ENCODE measurements around the gene RAF1. TPM values are rescaled to one million over a fixed set of nuclear protein-coding genes. Genes with fewer than 3 reads are reported as not detected.

The RAF1 gene
- total and polyA plus RNA-seq, 2 donors (not counting 1 experiment from before 2014, with no cell fraction given) = 84.3 to 126 TPM

GRCh38 chr3:12556314-12556689 is 107.6 kb downstream of the RAF1 start:
- H3K4me1 ChIP-seq (ENCODE audit: control insufficient read depth in 2 of 2, insufficient read depth in 2 of 2, low read length in 2 of 2) = peaks cover 40 to 41% of the 10 kb centered on the region in 2 donors
- H3K27ac ChIP-seq (ENCODE audit: low read length in 2 of 2) = peak overlapping the region in 1 of 2 donors; percentile 92
- H3K9me3 ChIP-seq (ENCODE audit: control extremely low read depth in 1 of 3, control insufficient read depth in 2 of 3, insufficient read depth in 1 of 3, low read length in 2 of 3) = no peaks in the 10 kb centered on the region
- TF ChIP-seq EZH2 (IDR thresholded peaks at IDR 0.05; ENCODE audit: borderline replicate concordance, insufficient read depth, low read depth, low read length, poor library complexity, severe bottlenecking) (no peak), CTCF (IDR thresholded peaks at IDR 0.05) (no peak)
- H3K36me3 ChIP-seq (replicated peaks in 1 of 2; ENCODE audit: control extremely low read depth in 1 of 2, control insufficient read depth in 1 of 2, extremely low read depth in 1 of 2, insufficient read depth in 2 of 2, low read length in 1 of 2) = no peaks in the 10 kb centered on the region
- no peak for ATAC-seq (ENCODE audit: low read depth)
- H2AFZ ChIP-seq (ENCODE audit: insufficient read depth, low read depth, low read length, poor library complexity, severe bottlenecking) = peak overlapping the region; percentile 100
- peak overlapping the region; percentile 84 for H3K27ac Mint-ChIP-seq
- no peak for DNase-seq
- POLR2A ChIA-PET = no interaction called here
- peaks cover 23% of the 10 kb centered on the region for H3K27me3 Mint-ChIP-seq
- peaks cover 14% of the 10 kb centered on the region for H4K20me1 ChIP-seq (ENCODE audit: control insufficient read depth, insufficient read depth, low read length, poor library complexity, severe bottlenecking)
- H3K9ac ChIP-seq (ENCODE audit: low read length) = peak overlapping the region; percentile 91
- H3K9me3 Mint-ChIP-seq (ENCODE audit: insufficient read depth) = no peaks in the 10 kb centered on the region
- peaks cover 44% of the 10 kb centered on the region for H3K79me2 ChIP-seq (ENCODE audit: control insufficient read depth, insufficient read depth, low read length)
- CTCF ChIA-PET = interaction anchor here (1.3 kb wide), 1 partner anchor 285 kb away, joined by 3 read pairs; the partner anchor contains the start of gene RPL32
- H3K4me3 Mint-ChIP-seq = peak overlapping the region; percentile 91
- intact Hi-C loops (cut with micrococcal nuclease) = loop anchor here (2.0 to 5.0 kb wide), 3 partner anchors 709 to 1566 kb away; partner anchors contain the start of genes ATG7, CHCHD4 and TAMM41
- WGBS (ENCODE audit: insufficient coverage) = 0% methylated on average over 7 of the region's 8 CpGs
- H3K27me3 ChIP-seq (replicated peaks in 1 of 4; ENCODE audit: control extremely low read depth in 1 of 4, control insufficient read depth in 3 of 4, insufficient read depth in 4 of 4, low read length in 3 of 4) = peaks cover 0 to 20% (median 5%) of the 10 kb centered on the region in 4 experiments
- H3K4me2 ChIP-seq (replicated peaks; ENCODE audit: low read depth, low read length, poor library complexity, severe bottlenecking) = peak overlapping the region; percentile 91
- H3K4me3 ChIP-seq (ENCODE audit: control extremely low read depth in 1 of 5, extremely low read depth in 1 of 5, insufficient read depth in 1 of 5, low read depth in 2 of 5, low read length in 4 of 5) = peak overlapping the region; percentile 69 to 91 (median 87)
- H3K4me1 Mint-ChIP-seq = peaks cover 55% of the 10 kb centered on the region

GRCh38 chr3:12553921-12554391 is 110.0 kb downstream of the RAF1 start:
- no peak for TF ChIP-seq CTCF (IDR thresholded peaks at IDR 0.05)
- TF ChIP-seq EZH2 (IDR thresholded peaks at IDR 0.05; ENCODE audit: borderline replicate concordance, insufficient read depth, low read depth, low read length, poor library complexity, severe bottlenecking) = no peak
- intact Hi-C loops (cut with micrococcal nuclease) = no loop called here
- Histone ChIP-seq H3K4me3 (ENCODE audit: control extremely low read depth in 1 of 5, extremely low read depth in 1 of 5, insufficient read depth in 1 of 5, low read depth in 2 of 5, low read length in 4 of 5) (peak overlapping the region; percentile 23 to 62 (median 41)), H3K4me2 (replicated peaks; ENCODE audit: low read depth, low read length, poor library complexity, severe bottlenecking) (peak overlapping the region; percentile 76), H3K27me3 (replicated peaks in 1 of 4; ENCODE audit: control extremely low read depth in 1 of 4, control insufficient read depth in 3 of 4, insufficient read depth in 4 of 4, low read length in 3 of 4) (peaks cover 0 to 20% (median 5%) of the 10 kb centered on the region in 4 experiments), H3K9ac (ENCODE audit: low read length) (peak overlapping the region; percentile 59), H2AFZ (ENCODE audit: insufficient read depth, low read depth, low read length, poor library complexity, severe bottlenecking) (peak overlapping the region; percentile 75), H3K4me1 (ENCODE audit: control insufficient read depth in 2 of 2, insufficient read depth in 2 of 2, low read length in 2 of 2) (peaks cover 23 to 30% of the 10 kb centered on the region in 2 donors), H4K20me1 (ENCODE audit: control insufficient read depth, insufficient read depth, low read length, poor library complexity, severe bottlenecking) (no peaks in the 10 kb centered on the region), H3K27ac (ENCODE audit: low read length in 2 of 2) (no peak overlapping the region), H3K79me2 (ENCODE audit: control insufficient read depth, insufficient read depth, low read length) (peaks cover 20% of the 10 kb centered on the region), H3K9me3 (ENCODE audit: control extremely low read depth in 1 of 3, control insufficient read depth in 2 of 3, insufficient read depth in 1 of 3, low read length in 2 of 3) (no peaks in the 10 kb centered on the region), H3K36me3 (replicated peaks in 1 of 2; ENCODE audit: control extremely low read depth in 1 of 2, control insufficient read depth in 1 of 2, extremely low read depth in 1 of 2, insufficient read depth in 2 of 2, low read length in 1 of 2) (no peaks in the 10 kb centered on the region)
- no peak for ATAC-seq (ENCODE audit: low read depth)
- POLR2A ChIA-PET = no interaction called here
- peaks cover 35% of the 10 kb centered on the region for H3K4me1 Mint-ChIP-seq
- H3K9me3 Mint-ChIP-seq (ENCODE audit: insufficient read depth) = no peaks in the 10 kb centered on the region
- CTCF ChIA-PET = interaction anchor here (1.0 kb wide), 1 partner anchor 25 kb away, joined by 4 read pairs; no protein-coding TSS in a partner anchor
- 8% methylated on average over 24 of the region's 26 CpGs for WGBS (ENCODE audit: insufficient coverage)
- H3K4me3 Mint-ChIP-seq = peak overlapping the region; percentile 88
- H3K27ac Mint-ChIP-seq = no peak overlapping the region
- DNase-seq = peak; percentile 43
- H3K27me3 Mint-ChIP-seq = peaks cover 31% of the 10 kb centered on the region

Data from B cell (primary cell).